ENCODE data around the gene TARM1.
A peak's percentile ranks its signal among the peaks of the same experiment; 100 is the strongest.
"Not testable (repeated sequence)": the region's sequence is repeated elsewhere in the genome, so short reads cannot be mapped to it uniquely, and the experiment has no call there.

TARM1 gene

GRCh38 chr19:54081032-54081431 lies at the start of gene TARM1:
Gene TARM1, minus strand, starts transcription at chr19:54081365. Its CDS starts 25 bp downstream, at chr19:54081340.
- no peak for DNase-seq

- no peak for DNase-seq
These were observed 48.4 kb upstream of the TARM1 start for GRCh38 chr19:54129617-54129996.

GRCh38 chr19:54128796-54129616 lies 47.8 kb upstream of the TARM1 start:
- no peak for DNase-seq

DNA sequence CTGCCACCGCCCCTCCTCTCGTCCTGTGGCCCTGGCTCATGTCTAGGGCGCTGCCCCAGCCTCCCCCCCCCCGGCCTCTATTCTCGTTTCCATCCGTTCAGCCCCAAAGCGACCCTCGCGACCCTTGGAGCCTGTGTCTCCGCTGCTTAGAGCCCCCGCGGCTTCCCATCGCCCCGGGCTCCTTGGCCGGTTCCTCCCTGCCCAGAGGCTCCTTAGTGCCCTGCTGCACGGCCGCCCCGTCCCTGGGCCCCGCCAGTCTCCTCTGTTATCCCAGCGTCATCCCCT lies 47.2 kb upstream of the TARM1 start:
- no peak for DNase-seq

DNA sequence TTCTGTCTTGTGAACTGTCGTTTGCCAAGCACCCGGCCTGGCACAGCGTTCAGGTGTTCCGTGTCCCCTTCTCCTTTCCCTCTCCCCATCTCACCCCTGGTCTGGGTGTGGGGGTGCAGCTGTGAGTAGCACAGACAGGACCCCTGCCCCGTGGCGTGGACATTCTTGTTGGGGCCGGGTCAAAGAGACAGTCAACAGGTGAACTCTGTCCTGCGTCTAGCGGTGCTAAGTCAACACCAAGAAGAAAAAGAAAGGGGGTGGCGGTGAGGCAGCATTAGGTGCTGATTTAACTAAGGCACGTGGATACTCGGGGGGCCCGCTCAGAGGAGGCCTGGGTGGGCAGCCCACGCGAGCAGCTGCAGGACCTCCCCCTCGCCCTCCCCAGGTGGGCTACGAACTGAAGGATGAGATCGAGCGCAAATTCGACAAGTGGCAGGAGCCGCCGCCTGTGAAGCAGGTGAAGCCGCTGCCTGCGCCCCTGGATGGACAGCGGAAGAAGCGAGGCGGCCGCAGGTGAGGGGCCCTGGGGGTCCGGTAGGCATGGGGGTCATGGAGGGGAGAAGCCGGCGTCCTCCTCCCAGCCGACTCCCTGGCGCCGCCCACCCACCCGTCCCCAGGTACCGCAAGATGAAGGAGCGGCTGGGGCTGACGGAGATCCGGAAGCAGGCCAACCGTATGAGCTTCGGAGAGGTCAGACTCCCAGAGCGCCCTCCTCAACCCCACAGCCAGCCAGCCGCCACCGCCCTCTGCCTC lies 46.7 kb upstream of the TARM1 start:
- DNase-seq, result no peak

- no peak for DNase-seq
These were observed 44.5 kb upstream of the TARM1 start for GRCh38 chr19:54125713-54126112.

GRCh38 chr19:54124393-54124792 lies 43.2 kb upstream of the TARM1 start:
- DNase-seq, result no peak

DNA sequence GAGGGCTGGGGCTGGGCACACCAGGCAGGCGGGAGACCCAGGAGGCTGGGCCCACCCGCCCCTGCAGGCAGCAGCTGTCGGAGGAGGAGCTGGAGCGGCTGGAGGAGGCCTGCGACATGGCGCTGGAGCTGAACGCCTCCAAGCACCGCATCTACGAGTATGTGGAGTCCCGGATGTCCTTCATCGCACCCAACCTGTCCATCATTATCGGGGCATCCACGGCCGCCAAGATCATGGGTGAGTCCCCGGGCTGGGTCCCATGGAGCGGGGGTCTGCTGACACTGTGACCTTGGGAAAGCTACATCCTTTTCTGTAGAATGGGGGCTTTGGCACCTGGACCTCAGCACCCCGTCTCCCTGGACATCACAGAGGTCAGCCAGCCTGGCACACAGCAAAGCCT lies 42.5 kb upstream of the TARM1 start:
- DNase-seq, result no peak

GRCh38 chr19:54121259-54121658 lies 40.1 kb upstream of the TARM1 start:
- no peak for DNase-seq

DNA sequence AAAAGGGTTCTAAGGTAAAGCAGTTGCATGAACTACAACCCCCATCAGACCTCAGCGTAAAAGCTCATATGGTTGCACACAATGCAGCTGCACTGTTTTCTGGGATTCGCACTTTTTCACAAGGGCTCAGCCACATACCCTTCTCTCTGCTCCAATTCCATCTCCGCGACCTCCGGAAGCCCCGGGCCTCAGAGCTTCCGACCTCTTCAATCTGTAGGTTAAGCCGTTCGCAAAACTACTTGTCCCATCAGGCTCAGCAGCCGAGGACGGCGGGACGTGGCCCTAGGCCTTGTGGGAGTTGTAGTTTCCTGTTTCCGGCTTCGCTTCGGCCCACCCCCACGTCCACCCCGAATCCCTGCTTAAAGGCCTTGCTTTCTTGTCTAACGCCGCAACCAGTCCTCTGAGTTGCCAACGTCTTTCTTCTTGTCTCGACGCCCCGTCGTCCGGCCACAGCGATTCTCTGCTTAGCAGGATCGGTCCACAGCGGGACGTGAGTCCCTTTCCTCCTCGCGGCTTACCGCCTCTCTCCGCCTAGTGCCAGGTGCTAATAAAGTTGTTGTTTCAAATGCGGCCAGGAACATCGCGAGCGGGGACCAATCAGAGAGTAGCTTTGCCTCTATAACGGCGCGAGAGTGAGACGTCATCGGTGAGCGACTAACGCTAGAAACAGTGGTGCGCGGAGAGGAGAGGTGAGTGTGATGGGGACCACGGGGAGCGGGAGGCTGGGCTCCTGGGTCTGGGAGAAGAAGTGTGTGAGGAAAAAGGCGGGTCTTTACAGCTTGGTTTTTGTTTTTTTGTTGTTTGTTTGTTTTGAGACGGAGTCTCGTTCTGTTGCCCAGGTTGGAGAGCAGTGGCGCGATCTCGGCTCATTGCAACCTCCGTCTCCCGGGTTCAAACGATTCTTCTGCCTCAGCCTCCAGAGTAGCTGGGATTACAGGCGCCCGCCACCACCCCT lies 34.2 kb upstream of the TARM1 start, which contains the start of the genes PRPF31 and TFPT:
Gene PRPF31 (plus strand): TSS at position 646 of the 955 bp plus-strand sequence. CDS start 2,525 bp downstream, outside the sequence.
Gene TFPT (minus strand): TSS at position 549 of the 955 bp plus-strand sequence. CDS start 388 bp downstream, at position 161.
- peak; percentile 98 for DNase-seq

GRCh38 chr19:54114340-54115108 lies 33.4 kb upstream of the TARM1 start:
- no peak for DNase-seq

- DNase-seq, result no peak
These were observed 28.5 kb upstream of the TARM1 start for GRCh38 chr19:54109651-54110050.

- DNase-seq, result no peak
These were observed 27.3 kb upstream of the TARM1 start for GRCh38 chr19:54108496-54108895.

DNA sequence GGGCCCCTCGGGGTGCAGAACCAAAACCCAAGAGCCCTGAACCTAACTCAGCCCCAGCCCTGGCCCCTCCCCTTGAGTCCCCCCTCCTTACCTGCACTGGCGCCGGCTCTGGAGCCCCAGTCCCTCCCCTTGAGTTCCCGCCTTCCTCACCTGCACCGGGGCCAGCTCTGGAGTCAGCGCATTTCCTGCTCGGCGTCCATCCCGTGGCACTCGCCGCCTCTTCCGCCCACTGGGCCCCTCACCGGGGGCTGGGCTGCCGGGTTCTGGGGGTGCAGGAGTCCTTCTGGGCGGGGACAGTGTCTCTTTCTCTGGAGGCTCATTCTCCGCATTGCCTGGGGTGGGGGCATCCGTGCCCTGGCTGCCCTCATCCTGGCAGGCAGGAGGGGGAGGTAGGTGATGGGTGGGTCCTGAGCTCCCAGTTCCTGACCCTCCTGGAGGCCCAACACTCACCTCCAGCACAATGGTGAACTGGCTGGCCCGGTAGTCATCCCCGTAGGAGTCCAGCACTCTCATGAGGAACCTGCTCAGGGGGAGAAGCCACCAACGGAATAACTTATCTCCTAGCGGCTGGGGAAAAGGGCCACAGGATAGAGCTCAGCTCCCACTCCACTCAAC lies 26.8 kb upstream of the TARM1 start:
- no peak for DNase-seq

DNA sequence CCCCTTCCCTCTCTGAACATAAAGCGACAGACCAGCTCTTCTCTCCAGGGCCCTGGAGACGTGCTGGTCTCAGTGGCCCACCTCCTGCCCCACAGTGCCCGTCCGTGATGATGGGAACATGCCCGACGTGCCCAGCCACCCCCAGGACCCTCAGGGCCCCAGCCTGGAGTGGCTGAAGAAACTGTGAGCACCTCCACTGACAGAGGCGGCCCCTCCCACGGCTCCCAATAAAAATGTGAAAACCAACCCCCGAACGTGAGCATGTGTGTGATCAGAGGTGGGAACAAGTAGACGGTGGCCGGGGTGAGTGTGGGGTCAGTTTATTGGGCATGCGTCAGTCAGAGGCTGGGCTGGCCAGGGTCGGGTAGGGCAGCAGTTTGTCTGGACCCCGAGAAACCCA lies 25.6 kb upstream of the TARM1 start:
- no peak for DNase-seq

- DNase-seq, result no peak
These were observed 24.6 kb upstream of the TARM1 start for GRCh38 chr19:54105796-54106195.

DNA sequence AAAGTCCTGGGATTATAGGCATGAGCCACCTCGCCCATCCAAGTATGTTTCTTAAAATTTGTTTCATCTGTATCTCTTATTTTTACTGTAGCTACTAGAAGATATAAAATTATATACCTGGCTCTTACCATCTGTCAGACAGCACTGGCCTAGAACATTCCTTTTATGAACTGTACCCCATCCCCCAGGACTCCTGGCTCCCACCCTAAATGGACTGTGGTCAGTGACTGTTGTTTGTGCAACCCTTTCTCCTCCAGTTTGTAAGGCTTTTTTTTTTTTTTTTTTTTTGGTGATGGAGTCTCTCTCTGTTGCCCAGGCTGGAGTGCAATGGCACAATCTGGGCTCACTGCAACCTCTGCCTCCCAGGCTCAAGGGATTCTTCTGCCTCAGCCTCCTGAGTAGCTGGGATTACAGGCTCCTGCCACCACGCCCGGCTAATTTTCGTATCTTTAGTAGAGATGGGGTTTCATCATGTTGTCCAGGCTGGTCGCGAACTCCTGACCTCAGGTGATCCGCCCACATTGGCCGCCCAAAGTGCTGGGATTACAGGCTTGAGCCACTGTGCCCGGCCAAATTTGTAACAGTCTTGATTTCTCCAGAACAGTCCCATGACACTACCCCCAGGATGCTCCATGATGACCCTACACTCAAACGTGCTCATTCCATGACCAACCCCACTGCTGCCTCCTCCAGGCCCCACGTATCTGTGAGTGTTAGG lies 24.0 kb upstream of the TARM1 start:
- no peak for DNase-seq

- DNase-seq, result peak; percentile 98
These were observed 21.4 kb upstream of the TARM1 start, which contains the start of gene NDUFA3 for GRCh38 chr19:54102421-54103169. Gene NDUFA3, plus strand, starts transcription at chr19:54102855. Its CDS starts 24 bp downstream, at chr19:54102879.

- peak; percentile 17 for DNase-seq
These were observed 19.4 kb upstream of the TARM1 start, which contains the start of gene OSCAR for GRCh38 chr19:54100561-54100960. Gene OSCAR, minus strand, starts transcription at chr19:54100803. Its CDS starts 11 bp downstream, at chr19:54100792.

DNA sequence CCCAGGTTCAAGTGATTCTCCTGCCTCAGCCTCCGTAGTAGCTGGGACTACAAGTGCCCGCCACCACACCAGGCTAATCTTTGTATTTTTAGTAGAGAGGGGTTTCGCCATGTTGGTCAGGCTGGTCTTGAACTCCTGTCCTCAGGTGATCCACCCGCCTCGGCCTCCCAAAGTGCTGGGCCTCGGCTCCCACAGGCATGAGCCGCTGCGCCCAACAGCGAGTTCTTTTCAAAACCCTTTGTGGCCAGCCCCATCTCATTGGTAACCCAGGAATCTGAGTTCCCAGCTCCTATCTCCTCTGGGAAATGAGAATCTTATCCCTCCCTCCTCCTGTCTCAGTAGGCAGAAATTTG lies 18.7 kb upstream of the TARM1 start:
- not testable (repeated sequence) for DNase-seq

All from fibroblast of skin of right quadriceps (primary cell).